GM18526 (cell line): ENCODE results near the gene OXCT2.

Experiments used
- POLR2A ChIP-seq: IDR thresholded peaks from 3 replicates; pipeline ENCODE4 v1.6.1; 2011; ENCODE audit not compliant: insufficient read length; ENCODE audit errors: extremely low read depth

Gene OXCT2

GRCh38 chr1:39760074-39761008 lies 10.8 kb downstream of the OXCT2 start:
- no peak for TF ChIP-seq POLR2A

- no peak for TF ChIP-seq POLR2A
These were observed 11.8 kb downstream of the OXCT2 start for GRCh38 chr1:39759436-39759726.

DNA sequence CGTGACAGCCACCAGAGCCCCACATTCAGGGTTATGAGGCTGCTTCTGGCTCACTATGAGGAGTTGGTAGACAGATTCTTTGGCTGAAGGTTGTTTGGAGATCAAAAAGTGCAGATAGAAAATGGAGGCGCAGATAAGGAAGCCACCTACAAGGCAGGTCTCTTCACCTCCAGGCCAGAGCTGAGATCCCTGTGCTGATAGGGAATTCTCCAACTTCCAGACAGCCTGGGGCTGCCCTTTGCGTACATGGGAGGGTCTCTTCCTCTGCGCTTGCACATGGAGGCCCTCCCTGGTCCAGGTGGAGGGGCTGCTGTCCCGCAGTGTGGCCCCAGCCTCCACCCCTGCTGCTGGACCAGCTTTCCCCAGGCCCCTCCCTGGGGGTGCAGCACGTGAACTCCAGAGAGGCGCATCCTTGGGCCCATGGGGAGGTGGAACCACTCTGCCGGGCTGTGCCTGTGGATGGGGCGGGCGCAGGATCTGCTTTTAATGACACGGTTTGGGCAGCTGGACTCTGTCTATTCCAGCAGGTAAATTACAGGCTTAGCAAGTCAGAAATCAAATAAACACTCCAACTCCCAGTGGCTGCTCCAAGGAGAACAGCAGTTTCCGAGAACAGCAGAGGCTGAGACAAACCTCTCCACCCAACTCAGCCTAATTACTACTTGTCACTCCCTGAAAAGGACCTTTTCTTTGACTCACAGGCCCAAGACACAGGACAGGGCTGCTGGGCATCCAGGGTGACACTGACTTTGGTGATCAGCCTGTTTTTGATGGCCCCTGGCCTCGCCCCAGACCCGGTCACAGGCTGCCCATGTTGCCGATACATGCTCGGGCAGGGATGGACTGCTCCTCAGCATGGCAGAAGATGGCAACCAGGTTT lies 12.4 kb downstream of the OXCT2 start:
- no peak for TF ChIP-seq POLR2A

DNA sequence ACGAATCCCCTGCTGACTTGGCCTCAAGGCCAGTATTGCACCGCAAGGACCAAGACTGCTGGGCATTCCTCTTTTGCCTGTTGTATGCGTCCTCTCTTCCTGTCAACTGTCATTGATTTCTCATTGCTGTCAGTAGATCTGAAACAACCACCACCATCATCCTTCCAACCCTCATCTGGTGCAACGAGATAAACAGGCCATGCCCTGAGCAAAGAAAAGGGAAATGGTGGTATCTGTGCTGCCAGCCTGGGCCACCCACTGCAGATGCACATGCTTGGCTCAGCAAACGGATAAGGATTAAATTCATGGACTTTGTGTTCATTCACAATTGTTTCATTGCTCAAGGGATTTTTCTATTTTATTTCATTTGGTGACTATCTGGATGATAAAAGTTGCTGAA lies 13.6 kb downstream of the OXCT2 start:
- no peak for TF ChIP-seq POLR2A

GRCh38 chr1:39755965-39756659 lies 15.0 kb downstream of the OXCT2 start:
- no peak for TF ChIP-seq POLR2A

DNA sequence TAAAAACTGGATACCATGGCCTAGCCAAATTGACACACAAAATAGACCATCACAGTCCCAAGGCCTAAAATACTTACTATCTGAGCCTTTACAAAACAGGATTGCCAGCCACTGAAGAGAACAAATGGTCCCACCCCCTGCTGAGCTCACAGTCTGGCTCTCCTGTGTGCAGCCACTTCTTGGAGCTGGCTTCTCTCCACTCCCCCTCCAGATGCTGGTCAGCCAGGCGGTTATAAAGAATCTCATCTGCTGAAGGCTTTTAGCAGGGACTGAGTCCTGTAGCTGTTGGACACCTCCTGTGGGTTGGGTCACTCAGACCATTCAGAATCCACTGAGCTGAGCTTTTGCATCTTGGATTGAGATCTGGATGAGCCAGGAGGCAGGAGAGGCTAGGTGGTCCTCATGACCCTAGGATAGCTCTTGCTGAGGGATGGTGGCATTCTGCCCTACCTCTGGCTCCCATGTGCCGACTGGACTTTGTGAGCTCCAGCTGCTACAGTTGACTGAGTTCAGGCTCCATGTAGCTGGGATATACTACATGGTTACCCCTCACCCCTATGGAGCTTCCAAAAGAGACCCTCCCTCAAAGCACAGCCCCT lies 16.1 kb downstream of the OXCT2 start:
- TF ChIP-seq POLR2A = no peak

GRCh38 chr1:39754026-39754570 lies 17.1 kb downstream of the OXCT2 start:
- TF ChIP-seq POLR2A = no peak

GRCh38 chr1:39753132-39754025 lies 17.8 kb downstream of the OXCT2 start:
- TF ChIP-seq POLR2A = no peak

DNA sequence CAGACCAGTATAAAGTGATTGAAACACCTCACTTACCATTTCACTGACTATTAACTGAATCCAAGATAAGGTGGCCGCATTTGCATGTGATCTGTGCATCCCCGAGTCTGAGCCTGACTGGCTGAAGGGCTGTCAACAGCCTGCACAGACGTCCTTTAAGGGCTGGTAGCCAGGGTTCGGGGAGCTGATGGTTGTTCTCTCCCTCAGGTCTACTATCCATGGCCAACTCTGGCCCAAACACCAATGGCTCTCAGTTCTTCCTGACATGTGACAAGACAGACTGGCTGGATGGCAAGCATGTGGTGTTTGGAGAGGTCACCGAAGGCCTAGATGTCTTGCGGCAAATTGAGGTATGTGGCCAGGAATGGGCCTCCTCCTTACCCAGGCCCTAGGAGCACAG lies 18.4 kb downstream of the OXCT2 start:
- TF ChIP-seq POLR2A = no peak

DNA sequence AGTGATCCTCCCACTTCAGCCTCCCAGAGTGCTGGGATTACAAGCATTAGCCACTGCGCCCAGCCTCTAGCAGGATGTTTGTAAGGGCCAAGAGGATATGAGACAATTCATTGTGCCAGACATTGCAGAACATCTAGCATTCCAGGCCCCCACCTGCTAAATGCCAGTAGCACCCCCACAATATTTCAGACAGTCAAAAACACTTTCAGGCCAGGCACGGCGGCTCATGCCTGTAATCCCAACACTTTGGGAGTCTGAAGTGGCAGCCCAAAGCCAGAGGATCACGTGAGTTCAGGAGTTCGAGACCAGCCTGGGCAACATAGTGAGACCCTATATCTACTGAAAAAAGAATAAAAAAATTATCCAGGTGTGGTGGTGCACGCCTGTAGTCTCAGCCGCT lies 19.6 kb downstream of the OXCT2 start:
- TF ChIP-seq POLR2A = no peak

DNA sequence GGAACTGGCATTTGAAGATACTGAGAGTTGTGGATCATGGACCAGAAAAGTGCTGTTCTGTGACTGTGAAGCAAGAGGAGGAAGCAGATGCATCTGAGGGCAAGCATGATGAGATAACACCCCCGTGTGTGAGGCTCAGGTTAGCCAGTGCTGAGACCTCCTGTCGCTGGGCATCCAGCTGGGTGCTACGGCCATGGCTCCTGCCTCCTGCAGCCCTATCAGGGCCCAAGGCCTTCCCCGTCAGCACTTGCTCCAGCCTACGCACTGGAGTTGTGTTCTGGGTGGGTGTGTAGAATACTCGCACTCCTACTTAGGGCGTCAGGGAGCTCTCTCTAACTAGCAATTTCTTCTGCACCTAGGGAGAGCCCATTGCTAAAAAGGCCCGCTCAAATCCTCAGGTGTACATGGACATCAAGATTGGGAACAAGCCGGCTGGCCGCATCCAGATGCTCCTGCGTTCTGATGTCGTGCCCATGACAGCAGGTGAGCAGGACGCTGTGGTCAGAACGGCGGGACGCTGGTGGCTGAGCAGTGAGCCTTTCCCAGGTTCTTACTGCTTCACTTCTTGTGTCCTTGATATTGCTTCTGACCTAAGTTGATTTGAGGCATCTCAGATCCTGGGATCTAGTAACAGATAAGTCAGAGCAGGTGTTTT lies 26.0 kb downstream of the OXCT2 start:
- no peak for TF ChIP-seq POLR2A

DNA sequence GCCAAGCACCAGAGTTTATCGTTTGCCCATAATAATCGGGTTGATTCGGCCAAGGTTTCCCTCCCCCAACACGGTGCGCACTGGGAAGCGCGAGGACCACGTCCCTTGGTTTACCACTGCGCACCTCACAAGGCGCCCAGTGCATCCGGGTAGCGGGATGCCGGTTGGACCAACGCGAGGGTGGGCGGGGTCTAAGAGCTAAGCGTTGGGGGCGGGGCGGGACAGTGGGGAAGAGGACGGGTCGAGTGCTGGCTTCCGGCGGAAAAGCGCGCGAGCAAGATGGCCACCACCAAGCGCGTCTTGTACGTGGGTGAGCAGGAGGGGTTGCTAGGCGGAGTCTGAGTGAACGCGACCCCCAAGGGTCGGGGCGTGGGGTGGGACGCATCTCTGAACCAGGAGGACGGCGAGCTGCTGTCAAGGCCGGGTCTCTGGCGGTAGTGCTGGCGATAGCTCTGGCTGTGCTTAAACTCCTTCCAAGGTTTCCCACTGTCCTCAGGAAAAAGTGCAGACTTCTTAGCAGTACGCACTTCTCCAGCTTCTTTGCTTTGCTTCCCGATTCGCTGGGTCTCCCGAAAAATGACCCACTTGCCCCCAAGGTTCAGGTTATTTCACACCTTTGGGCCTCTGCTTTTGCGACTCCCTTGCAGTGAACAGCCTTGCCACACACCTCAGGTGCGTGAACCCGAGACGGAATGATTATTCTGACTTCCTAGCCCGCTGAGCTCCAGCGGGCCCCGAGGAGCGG lies 32.4 kb downstream of the OXCT2 start, which contains the start of gene PPIE:
Gene PPIE, plus strand, starts transcription at position 261 of the 745 bp plus-strand sequence. Its CDS starts 19 bp downstream, at position 280.
- TF ChIP-seq POLR2A = peak; percentile 89
